Testis (tissue), 3 donors: ENCODE results near the gene XPNPEP1. TPM values are rescaled to one million over a fixed set of nuclear protein-coding genes. Genes with fewer than 3 reads are reported as not detected.
A peak's percentile ranks its signal among the peaks of the same experiment; 100 is the strongest.

ENCODE experiments used
- DNase-seq: peaks from one replicate; pipeline ENCODE4 v3.0.0-alpha.2; 2019
- H3K27ac ChIP-seq, 2 donors: fragments of 200-600 bp; sonication (generic); one replicate each; pipeline ENCODE4 v1.5.1; 2019
- H3K27me3 ChIP-seq: fragments of 200-600 bp; sonication (generic); one replicate; pipeline ENCODE4 v1.5.1; 2019
- H3K36me3 ChIP-seq: fragments of 200-600 bp; sonication (generic); one replicate; pipeline ENCODE4 v1.5.1; 2017; ENCODE audit warnings: low read depth; ENCODE audit errors: missing control alignments
- H3K4me1 ChIP-seq: fragments of 200-600 bp; sonication (generic); one replicate; pipeline ENCODE4 v1.5.1; 2019
- H3K4me3 ChIP-seq, 2 donors: fragments of 200-600 bp; sonication (generic); one replicate each; pipeline ENCODE4 v1.5.1; 2017 to 2019
- H3K9me3 ChIP-seq: fragments of 200-600 bp; sonication (generic); one replicate; pipeline ENCODE4 v1.5.1; 2017
- CTCF ChIP-seq, 3 experiments: fragments of 450-650 bp in 2 of 3; fragments of 200-600 bp in 1 of 3; sonication (generic) in 1 of 3; IDR thresholded peaks; one replicate each; pipeline ENCODE4 v1.5.1; 2016 to 2019; ENCODE audit warnings: antibody characterized with exemption in 3 of 3, mild to moderate bottlenecking in 2 of 3, moderate library complexity in 1 of 3
- POLR2A ChIP-seq: fragments of 450-650 bp; IDR thresholded peaks from one replicate; pipeline ENCODE4 v1.6.1; 2017; ENCODE audit warnings: antibody characterized with exemption, mild to moderate bottlenecking, moderate library complexity
- WGBS, 2 donors: methylation state at CpG; one replicate each; pipeline ENCODE4 v1.1.5; 2018; 5-methylcytosine and 5-hydroxymethylcytosine counted together
- intact Hi-C: fragments of 100-400 bp; cut with DNase I; formaldehyde crosslinking; loops from one replicate; pipeline ENCODE4 v1.15.1; 2023; ENCODE audit warnings: low total_unique reads
- polyA plus RNA-seq: library from polyadenylated mRNA; stranded (reverse); fragments of 350-450 nt; fragmentation: Illumina TruSeq; extraction: RNeasy Lipid Tissue Mini Kit (QIAGEN cat#74804); gene quantifications from one replicate; pipeline ENCODE4 v1.2.3, GENCODE V29; 2014; ENCODE audit warnings: low read depth, low replicate concordance; ENCODE audit not compliant: insufficient read depth
- total RNA-seq, 2 donors: library from RNA; depleted of rRNA; stranded (reverse); fragments of >200 nt; gene quantifications; one replicate each; pipeline ENCODE4 v1.2.3, GENCODE V29; 2016

The XPNPEP1 gene
- total and polyA plus RNA-seq, 3 donors from 2014 or later, result 55.5 to 118 (median 90.2) TPM

GRCh38 chr10:109838592-109839244 lies 84.6 kb downstream of the XPNPEP1 start:
- Histone ChIP-seq H3K36me3 (no peaks in the 10 kb centered on the region), H3K27ac (no peak overlapping the region), H3K27me3 (no peaks in the 10 kb centered on the region), H3K9me3 (no peaks in the 10 kb centered on the region), H3K4me1 (no peaks in the 10 kb centered on the region), H3K4me3 (no peak overlapping the region)
- DNase-seq, result no peak
- TF ChIP-seq CTCF (IDR thresholded peaks at IDR 0.05) (no peak), POLR2A (no peak)
- WGBS, 2 donors, result 92 to 97% methylated on average over 7 of the region's 7 CpGs
- intact Hi-C loops, result no loop called here

GRCh38 chr10:109837384-109837783 lies 85.9 kb downstream of the XPNPEP1 start:
- intact Hi-C loops, result no loop called here
- no peak overlapping the region for H3K27ac ChIP-seq
- 82 to 83% methylated on average over 4 of the region's 4 CpGs for WGBS, 2 donors
- TF ChIP-seq POLR2A (no peak), CTCF (IDR thresholded peaks at IDR 0.05) (no peak)
- no peaks in the 10 kb centered on the region for H3K4me1 ChIP-seq
- no peak overlapping the region for H3K4me3 ChIP-seq
- no peaks in the 10 kb centered on the region for H3K36me3 ChIP-seq
- H3K9me3 ChIP-seq, result no peaks in the 10 kb centered on the region
- DNase-seq, result no peak
- H3K27me3 ChIP-seq, result no peaks in the 10 kb centered on the region

- TF ChIP-seq CTCF (IDR thresholded peaks at IDR 0.05), result no peak
- no peak for TF ChIP-seq POLR2A
- no peaks in the 10 kb centered on the region for H3K27me3 ChIP-seq
- H3K9me3 ChIP-seq, result no peaks in the 10 kb centered on the region
- no peaks in the 10 kb centered on the region for H3K36me3 ChIP-seq
- intact Hi-C loops, result no loop called here
- DNase-seq, result no peak
- H3K4me3 ChIP-seq, result no peak overlapping the region
- WGBS, 2 donors, result 42 to 58% methylated on average over 1 of the region's 1 CpG
- H3K27ac ChIP-seq, result peak overlapping the region in 1 of 2 donors; percentile 51
- H3K4me1 ChIP-seq, result no peaks in the 10 kb centered on the region
These were observed 88.1 kb downstream of the XPNPEP1 start for GRCh38 chr10:109835257-109835656.

GRCh38 chr10:109831846-109832245 lies 91.5 kb downstream of the XPNPEP1 start:
- no peaks in the 10 kb centered on the region for H3K36me3 ChIP-seq
- TF ChIP-seq POLR2A, result no peak
- no peak for TF ChIP-seq CTCF (IDR thresholded peaks at IDR 0.05)
- intact Hi-C loops, result no loop called here
- DNase-seq, result no peak
- H3K4me3 ChIP-seq, result no peak overlapping the region
- no peak overlapping the region for H3K27ac ChIP-seq
- H3K27me3 ChIP-seq, result no peaks in the 10 kb centered on the region
- WGBS, 2 donors, result 93 to 94% methylated on average over 9 of the region's 9 CpGs
- H3K4me1 ChIP-seq, result no peaks in the 10 kb centered on the region
- no peaks in the 10 kb centered on the region for H3K9me3 ChIP-seq

- 25 to 41% methylated on average over 1 of the region's 1 CpG for WGBS, 2 donors
- TF ChIP-seq POLR2A (no peak), CTCF (IDR thresholded peaks at IDR 0.05) (no peak)
- no peak overlapping the region for H3K27ac ChIP-seq
- H3K4me1 ChIP-seq, result no peaks in the 10 kb centered on the region
- H3K36me3 ChIP-seq, result no peaks in the 10 kb centered on the region
- H3K27me3 ChIP-seq, result no peaks in the 10 kb centered on the region
- H3K9me3 ChIP-seq, result no peaks in the 10 kb centered on the region
- no peak overlapping the region for H3K4me3 ChIP-seq
- intact Hi-C loops, result no loop called here
- no peak for DNase-seq
These were observed 99.1 kb downstream of the XPNPEP1 start for GRCh38 chr10:109824206-109824605.
